ENCODE measurements around the gene OAS2. TPM values are rescaled to one million over a fixed set of nuclear protein-coding genes. Genes with fewer than 3 reads are reported as not detected.

Gene OAS2
- total and polyA plus RNA-seq, 2 donors (not counting 1 experiment from before 2014, with no cell fraction given): 2.2 to 3.1 TPM

DNA sequence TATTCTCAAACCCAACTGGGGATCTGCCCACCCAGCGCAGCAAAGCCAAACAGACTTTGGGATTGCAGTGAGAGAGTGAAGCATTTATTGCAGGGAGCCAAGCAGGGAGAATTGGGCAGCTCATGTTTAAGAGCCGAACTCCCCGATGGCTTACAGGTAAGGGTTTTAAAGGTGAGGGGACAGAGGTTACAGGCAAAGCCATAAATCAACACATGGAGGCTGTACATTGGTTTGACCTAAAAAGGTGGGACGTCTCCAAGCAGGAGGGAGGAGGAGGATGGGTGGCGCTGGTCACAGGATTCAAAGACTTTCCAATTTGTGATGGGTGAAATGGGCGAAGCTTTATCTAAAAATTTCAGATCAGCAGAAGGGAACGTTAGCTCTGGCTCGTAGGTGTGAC lies 18.2 kb downstream of the OAS2 start:
- no peak for DNase-seq (ENCODE audit: low read depth in 2 of 2)
- no peaks in the 10 kb centered on the region for H4K20me1 ChIP-seq (ENCODE audit: control insufficient read depth, extremely low read depth, insufficient read depth, low read length)
- no peak for TF ChIP-seq CTCF (conservative IDR thresholded peaks at IDR 0.05 in 1 of 2, IDR thresholded peaks at IDR 0.05 in 1 of 2; ENCODE audit: low read depth in 1 of 2, low read length in 2 of 2)
- TF ChIP-seq EZH2 (IDR thresholded peaks at IDR 0.05; ENCODE audit: low read length, missing control alignments): no peak
- H3K4me2 ChIP-seq (ENCODE audit: extremely low read depth, insufficient read depth, low read length): no peak overlapping the region
- no peaks in the 10 kb centered on the region for H3K36me3 ChIP-seq (ENCODE audit: control insufficient read depth, insufficient read depth, low read length)
- no peaks in the 10 kb centered on the region for H3K9me3 ChIP-seq (ENCODE audit: control insufficient read depth, insufficient read depth, low read depth, low read length)
- no peak overlapping the region for H2AFZ ChIP-seq (ENCODE audit: low read length)
- no peak overlapping the region for H3K4me3 ChIP-seq (replicated peaks in 1 of 4; ENCODE audit: control extremely low read depth in 1 of 4, insufficient read depth in 1 of 4, low read depth in 3 of 4, low read length in 4 of 4)
- no peak overlapping the region for H3K27ac ChIP-seq (ENCODE audit: insufficient read depth, low read length)
- H3K9ac ChIP-seq (ENCODE audit: insufficient read depth, low read length): no peak overlapping the region
- no peaks in the 10 kb centered on the region for H3K79me2 ChIP-seq (ENCODE audit: control insufficient read depth, insufficient read depth, low read length)
- H3K4me1 ChIP-seq (ENCODE audit: control insufficient read depth, extremely low read depth, insufficient read depth, low read length): no peaks in the 10 kb centered on the region
- no peaks in the 10 kb centered on the region for H3K27me3 ChIP-seq (ENCODE audit: control insufficient read depth, insufficient read depth, low read length)

DNA sequence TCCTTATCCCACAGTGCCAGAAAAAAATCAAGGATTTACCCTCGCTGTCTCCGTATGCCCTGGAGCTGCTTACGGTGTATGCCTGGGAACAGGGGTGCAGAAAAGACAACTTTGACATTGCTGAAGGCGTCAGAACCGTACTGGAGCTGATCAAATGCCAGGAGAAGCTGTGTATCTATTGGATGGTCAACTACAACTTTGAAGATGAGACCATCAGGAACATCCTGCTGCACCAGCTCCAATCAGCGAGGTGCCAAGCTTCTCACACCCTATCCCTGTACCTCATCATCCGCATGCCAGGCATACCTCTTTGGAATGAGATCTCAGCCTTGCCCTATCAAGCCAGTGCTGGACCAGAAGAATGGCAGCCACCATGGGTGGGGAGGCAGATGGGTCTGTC lies 19.2 kb downstream of the OAS2 start:
- TF ChIP-seq EZH2 (IDR thresholded peaks at IDR 0.05; ENCODE audit: low read length, missing control alignments) (no peak), CTCF (conservative IDR thresholded peaks at IDR 0.05 in 1 of 2, IDR thresholded peaks at IDR 0.05 in 1 of 2; ENCODE audit: low read depth in 1 of 2, low read length in 2 of 2) (no peak)
- H3K9ac ChIP-seq (ENCODE audit: insufficient read depth, low read length): no peak overlapping the region
- no peaks in the 10 kb centered on the region for H3K27me3 ChIP-seq (ENCODE audit: control insufficient read depth, insufficient read depth, low read length)
- H3K4me2 ChIP-seq (ENCODE audit: extremely low read depth, insufficient read depth, low read length): no peak overlapping the region
- DNase-seq (ENCODE audit: low read depth in 2 of 2): no peak
- H3K36me3 ChIP-seq (ENCODE audit: control insufficient read depth, insufficient read depth, low read length): no peaks in the 10 kb centered on the region
- H3K27ac ChIP-seq (ENCODE audit: insufficient read depth, low read length): no peak overlapping the region
- H3K4me3 ChIP-seq (replicated peaks in 1 of 4; ENCODE audit: control extremely low read depth in 1 of 4, insufficient read depth in 1 of 4, low read depth in 3 of 4, low read length in 4 of 4): no peak overlapping the region
- no peak overlapping the region for H2AFZ ChIP-seq (ENCODE audit: low read length)
- no peaks in the 10 kb centered on the region for H3K9me3 ChIP-seq (ENCODE audit: control insufficient read depth, insufficient read depth, low read depth, low read length)
- H3K4me1 ChIP-seq (ENCODE audit: control insufficient read depth, extremely low read depth, insufficient read depth, low read length): no peaks in the 10 kb centered on the region
- H4K20me1 ChIP-seq (ENCODE audit: control insufficient read depth, extremely low read depth, insufficient read depth, low read length): no peaks in the 10 kb centered on the region
- no peaks in the 10 kb centered on the region for H3K79me2 ChIP-seq (ENCODE audit: control insufficient read depth, insufficient read depth, low read length)

GRCh38 chr12:112998987-112999767 lies 20.9 kb downstream of the OAS2 start:
- Histone ChIP-seq H3K79me2 (ENCODE audit: control insufficient read depth, insufficient read depth, low read length) (no peaks in the 10 kb centered on the region), H3K27ac (ENCODE audit: insufficient read depth, low read length) (no peak overlapping the region), H3K9ac (ENCODE audit: insufficient read depth, low read length) (no peak overlapping the region), H3K36me3 (ENCODE audit: control insufficient read depth, insufficient read depth, low read length) (no peaks in the 10 kb centered on the region), H3K4me1 (ENCODE audit: control insufficient read depth, extremely low read depth, insufficient read depth, low read length) (no peaks in the 10 kb centered on the region), H4K20me1 (ENCODE audit: control insufficient read depth, extremely low read depth, insufficient read depth, low read length) (no peaks in the 10 kb centered on the region), H3K27me3 (ENCODE audit: control insufficient read depth, insufficient read depth, low read length) (no peaks in the 10 kb centered on the region), H3K9me3 (ENCODE audit: control insufficient read depth, insufficient read depth, low read depth, low read length) (no peaks in the 10 kb centered on the region), H3K4me2 (ENCODE audit: extremely low read depth, insufficient read depth, low read length) (no peak overlapping the region), H2AFZ (ENCODE audit: low read length) (no peak overlapping the region), H3K4me3 (replicated peaks in 1 of 4; ENCODE audit: control extremely low read depth in 1 of 4, insufficient read depth in 1 of 4, low read depth in 3 of 4, low read length in 4 of 4) (no peak overlapping the region)
- no peak for DNase-seq (ENCODE audit: low read depth in 2 of 2)
- TF ChIP-seq CTCF (conservative IDR thresholded peaks at IDR 0.05 in 1 of 2, IDR thresholded peaks at IDR 0.05 in 1 of 2; ENCODE audit: low read depth in 1 of 2, low read length in 2 of 2): no peak
- no peak for TF ChIP-seq EZH2 (IDR thresholded peaks at IDR 0.05; ENCODE audit: low read length, missing control alignments)

Measured in fibroblast of lung (primary cell).